ENCODE results near the gene TCEANC2.

TCEANC2 gene

DNA sequence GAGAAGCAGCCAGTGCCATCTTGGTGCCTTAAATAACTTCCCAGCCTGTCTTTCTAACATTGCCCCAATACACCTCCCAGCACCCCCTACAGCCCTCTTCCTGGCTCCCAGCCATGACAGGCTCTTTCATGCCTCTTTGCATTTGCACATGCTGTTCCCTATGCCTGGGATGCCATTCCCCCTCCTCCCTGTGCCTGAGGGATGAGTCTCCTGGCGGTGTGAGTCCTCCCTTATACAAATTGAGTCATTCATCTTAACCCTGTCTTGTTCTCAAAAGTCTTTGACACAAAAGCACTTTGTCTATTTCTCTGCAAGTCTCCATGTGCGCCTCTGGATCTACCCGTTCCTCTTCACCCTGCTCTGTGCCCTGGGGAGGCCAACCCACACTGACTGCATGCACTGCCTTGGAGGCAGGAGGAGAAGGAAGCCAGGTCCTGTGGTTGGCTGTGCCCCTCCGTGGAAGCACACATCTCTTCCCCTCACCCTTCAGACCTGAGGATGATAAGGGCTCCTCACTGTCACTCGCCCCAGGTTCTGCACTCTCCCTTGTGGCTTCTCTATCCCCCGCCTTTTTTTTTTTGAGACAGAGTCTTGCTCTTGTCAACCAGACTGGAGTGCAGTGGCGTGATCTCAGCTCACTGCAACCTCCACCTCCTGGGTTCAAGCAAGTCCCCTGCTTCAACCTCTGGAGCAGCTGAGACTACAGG is 74.3 kb downstream of the TCEANC2 start:
- no peaks in the 10 kb centered on the region for H3K9me3 ChIP-seq (replicated peaks; ENCODE audit: low read length)
- H3K27me3 ChIP-seq (ENCODE audit: control insufficient read depth, insufficient read depth, low read length), result no peaks in the 10 kb centered on the region
- H3K36me3 ChIP-seq (ENCODE audit: insufficient read depth, low read length), result no peaks in the 10 kb centered on the region
- H3K4me1 ChIP-seq (ENCODE audit: control insufficient read depth, insufficient read depth, low read length), result peaks cover 8% of the 10 kb centered on the region
- H3K9ac ChIP-seq (ENCODE audit: low read depth, low read length), result no peak overlapping the region
- no peak overlapping the region for H3K4me3 ChIP-seq (ENCODE audit: low read length)
- no peak overlapping the region for H3K4me2 ChIP-seq (ENCODE audit: low read length)

DNA sequence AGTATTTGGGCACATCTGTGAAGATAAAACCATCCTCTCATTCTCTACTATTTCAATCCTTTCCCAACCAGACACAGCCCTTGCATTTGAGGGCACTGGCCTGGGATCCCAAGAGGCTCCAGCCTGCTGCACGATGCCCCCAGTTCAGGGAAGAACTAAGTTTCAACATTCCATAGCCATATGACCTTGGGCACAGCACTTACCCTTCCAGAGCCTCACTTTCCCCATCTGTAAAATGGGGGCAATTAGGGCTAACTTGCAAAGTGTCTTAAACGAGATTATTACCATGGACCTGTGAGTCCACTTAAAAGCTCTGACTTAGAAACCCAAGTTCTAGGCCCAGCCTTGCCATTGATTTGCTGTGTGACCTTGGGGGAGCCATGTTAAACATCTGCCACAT is 76.5 kb downstream of the TCEANC2 start:
- Histone ChIP-seq H3K27me3 (ENCODE audit: control insufficient read depth, insufficient read depth, low read length) (no peaks in the 10 kb centered on the region), H3K4me1 (ENCODE audit: control insufficient read depth, insufficient read depth, low read length) (peaks cover 8% of the 10 kb centered on the region), H3K9me3 (replicated peaks; ENCODE audit: low read length) (no peaks in the 10 kb centered on the region), H3K4me3 (ENCODE audit: low read length) (no peak overlapping the region), H3K9ac (ENCODE audit: low read depth, low read length) (no peak overlapping the region), H3K4me2 (ENCODE audit: low read length) (no peak overlapping the region), H3K36me3 (ENCODE audit: insufficient read depth, low read length) (no peaks in the 10 kb centered on the region)

DNA sequence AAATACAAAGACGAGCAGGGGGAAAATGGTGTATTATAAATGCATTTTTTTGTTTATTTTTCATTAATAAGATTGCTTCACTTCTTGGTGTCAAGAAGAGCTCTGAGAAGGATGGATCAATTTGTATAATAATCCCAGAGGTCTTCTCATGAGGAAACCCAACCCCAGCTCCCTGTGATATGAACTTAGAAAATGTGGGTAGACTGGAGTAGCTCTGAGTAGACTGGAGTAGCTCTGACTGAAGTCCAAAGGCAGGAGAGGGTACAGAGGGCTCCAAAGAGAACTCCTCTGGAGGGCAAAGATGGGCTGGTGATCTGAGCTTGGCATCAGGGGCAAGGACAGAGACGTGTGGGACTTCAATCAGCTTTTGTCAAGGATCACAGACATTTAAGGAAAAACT is 78.0 kb downstream of the TCEANC2 start:
- Histone ChIP-seq H3K4me1 (ENCODE audit: control insufficient read depth, insufficient read depth, low read length) (peaks cover 15% of the 10 kb centered on the region), H3K4me3 (ENCODE audit: low read length) (no peak overlapping the region), H3K9me3 (replicated peaks; ENCODE audit: low read length) (no peaks in the 10 kb centered on the region), H3K27me3 (ENCODE audit: control insufficient read depth, insufficient read depth, low read length) (no peaks in the 10 kb centered on the region), H3K36me3 (ENCODE audit: insufficient read depth, low read length) (no peaks in the 10 kb centered on the region), H3K9ac (ENCODE audit: low read depth, low read length) (no peak overlapping the region), H3K4me2 (ENCODE audit: low read length) (no peak overlapping the region)

DNA sequence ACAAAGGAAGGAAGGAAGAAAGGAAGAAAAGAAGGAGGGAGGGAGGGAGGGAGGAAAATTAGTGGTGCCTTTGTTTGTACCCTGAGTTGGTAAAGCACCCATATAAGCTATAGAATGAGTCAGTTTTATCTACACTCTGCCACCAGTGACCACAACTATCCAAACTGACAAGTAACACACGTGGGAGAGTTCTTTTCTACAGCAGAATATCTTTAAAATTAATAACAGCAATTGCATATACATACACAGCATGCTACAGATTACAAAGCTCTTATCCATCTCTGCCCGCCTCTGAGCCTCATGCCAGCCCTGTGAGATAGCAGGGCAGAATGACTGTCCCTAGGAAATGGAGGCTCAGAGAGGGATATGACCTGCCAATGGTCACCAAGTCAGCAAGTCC is 79.1 kb downstream of the TCEANC2 start:
- no peak overlapping the region for H3K4me2 ChIP-seq (ENCODE audit: low read length)
- H3K27me3 ChIP-seq (ENCODE audit: control insufficient read depth, insufficient read depth, low read length), result no peaks in the 10 kb centered on the region
- H3K9ac ChIP-seq (ENCODE audit: low read depth, low read length), result no peak overlapping the region
- H3K4me3 ChIP-seq (ENCODE audit: low read length), result no peak overlapping the region
- H3K9me3 ChIP-seq (replicated peaks; ENCODE audit: low read length), result no peaks in the 10 kb centered on the region
- peaks cover 26% of the 10 kb centered on the region for H3K4me1 ChIP-seq (ENCODE audit: control insufficient read depth, insufficient read depth, low read length)
- H3K36me3 ChIP-seq (ENCODE audit: insufficient read depth, low read length), result no peaks in the 10 kb centered on the region

DNA sequence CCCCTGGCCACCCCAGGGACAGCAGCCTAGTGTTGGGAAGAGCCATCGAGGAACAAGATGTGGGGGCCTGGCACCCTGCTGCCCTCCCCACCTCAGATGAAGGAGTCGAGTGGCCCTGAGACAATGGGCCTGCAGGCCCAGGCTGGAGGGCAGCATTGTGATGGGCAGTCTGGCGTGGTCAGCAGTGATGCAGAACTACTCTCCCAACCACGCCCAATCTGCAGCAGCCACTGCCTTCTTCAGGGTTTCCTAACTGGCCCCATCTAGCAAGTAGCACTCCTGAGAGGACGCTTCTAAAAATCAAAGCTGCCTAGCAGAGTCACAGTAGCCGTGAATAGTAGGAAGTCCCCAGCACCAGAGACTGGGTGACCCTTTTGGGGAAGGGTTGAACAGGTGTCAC is 80.9 kb downstream of the TCEANC2 start:
- Histone ChIP-seq H3K27me3 (ENCODE audit: control insufficient read depth, insufficient read depth, low read length) (no peaks in the 10 kb centered on the region), H3K4me2 (ENCODE audit: low read length) (no peak overlapping the region), H3K4me3 (ENCODE audit: low read length) (no peak overlapping the region), H3K9me3 (replicated peaks; ENCODE audit: low read length) (no peaks in the 10 kb centered on the region), H3K36me3 (ENCODE audit: insufficient read depth, low read length) (no peaks in the 10 kb centered on the region), H3K4me1 (ENCODE audit: control insufficient read depth, insufficient read depth, low read length) (peaks cover 33% of the 10 kb centered on the region), H3K9ac (ENCODE audit: low read depth, low read length) (no peak overlapping the region)

DNA sequence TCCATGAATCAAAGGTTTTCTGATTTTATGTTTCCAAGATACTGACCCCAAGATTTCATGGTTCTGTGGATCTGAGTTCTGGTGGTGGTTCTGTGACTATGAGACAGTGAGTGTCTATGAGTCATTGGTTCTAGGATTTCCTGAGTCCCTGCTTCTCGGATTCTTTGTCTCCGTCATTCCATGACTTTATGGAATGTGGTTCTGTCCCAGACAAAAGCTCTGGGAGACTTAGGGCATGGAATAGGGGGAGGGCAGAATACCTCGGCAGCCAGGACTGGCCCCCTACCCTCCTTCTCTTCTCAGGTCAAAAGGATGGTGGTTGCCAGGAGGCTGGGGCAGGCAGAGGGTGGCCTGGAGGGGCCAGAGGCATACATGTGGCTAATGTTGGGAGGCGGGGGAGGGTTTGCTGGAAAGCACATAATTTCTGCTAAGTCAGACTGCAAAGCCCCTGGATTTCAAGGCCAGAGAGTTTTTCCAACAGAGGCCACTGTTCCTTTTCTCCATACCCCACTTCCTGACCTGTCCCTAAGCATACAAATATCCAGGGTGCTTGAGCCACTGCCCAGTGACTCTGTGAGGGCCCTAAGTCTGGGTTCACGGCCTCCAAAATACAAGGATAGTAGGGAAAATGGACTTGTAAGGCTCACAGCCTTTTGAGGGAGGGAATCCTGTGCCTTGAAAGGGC is 82.2 kb downstream of the TCEANC2 start:
- H3K4me2 ChIP-seq (ENCODE audit: low read length), result no peak overlapping the region
- no peaks in the 10 kb centered on the region for H3K9me3 ChIP-seq (replicated peaks; ENCODE audit: low read length)
- no peaks in the 10 kb centered on the region for H3K36me3 ChIP-seq (ENCODE audit: insufficient read depth, low read length)
- peak overlapping the region; percentile 46 for H3K9ac ChIP-seq (ENCODE audit: low read depth, low read length)
- H3K4me3 ChIP-seq (ENCODE audit: low read length), result no peak overlapping the region
- H3K27me3 ChIP-seq (ENCODE audit: control insufficient read depth, insufficient read depth, low read length), result no peaks in the 10 kb centered on the region
- peaks cover 33% of the 10 kb centered on the region for H3K4me1 ChIP-seq (ENCODE audit: control insufficient read depth, insufficient read depth, low read length)

DNA sequence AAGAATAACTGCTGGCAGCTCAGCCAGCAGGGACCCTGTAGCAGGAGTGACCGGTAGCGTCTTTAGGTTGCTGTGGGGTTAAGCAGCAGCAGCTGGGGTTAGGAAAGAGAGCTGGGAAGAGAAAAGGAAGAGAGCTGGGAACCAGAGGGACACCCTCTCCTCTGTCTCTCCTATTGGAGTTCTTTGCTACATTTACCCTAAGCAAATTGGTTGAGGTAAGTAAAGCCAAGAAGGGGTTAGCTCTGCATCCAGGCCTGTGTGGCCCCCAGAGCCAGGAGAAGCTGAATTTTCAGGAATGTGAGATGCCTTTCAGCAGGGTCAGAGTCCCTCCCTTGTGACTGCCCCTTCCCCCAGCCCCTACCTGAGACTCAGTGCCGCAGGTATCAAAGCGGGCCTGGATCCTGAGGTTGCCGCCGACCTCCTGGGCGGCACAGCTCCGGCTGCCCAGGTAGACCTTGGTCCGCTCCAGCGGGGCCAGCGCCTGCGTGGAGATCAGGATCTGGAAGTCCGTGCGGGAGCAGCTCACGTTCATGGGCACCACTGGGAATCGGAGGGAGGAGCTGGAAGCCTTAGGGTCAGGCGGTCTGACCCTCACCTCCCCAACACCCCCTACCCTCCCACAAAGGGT is 83.0 kb downstream of the TCEANC2 start:
- Histone ChIP-seq H3K9ac (ENCODE audit: low read depth, low read length) (peak overlapping the region; percentile 46), H3K36me3 (ENCODE audit: insufficient read depth, low read length) (no peaks in the 10 kb centered on the region), H3K27me3 (ENCODE audit: control insufficient read depth, insufficient read depth, low read length) (no peaks in the 10 kb centered on the region), H3K4me1 (ENCODE audit: control insufficient read depth, insufficient read depth, low read length) (peaks cover 33% of the 10 kb centered on the region), H3K4me3 (ENCODE audit: low read length) (no peak overlapping the region), H3K4me2 (ENCODE audit: low read length) (no peak overlapping the region), H3K9me3 (replicated peaks; ENCODE audit: low read length) (no peaks in the 10 kb centered on the region)

DNA sequence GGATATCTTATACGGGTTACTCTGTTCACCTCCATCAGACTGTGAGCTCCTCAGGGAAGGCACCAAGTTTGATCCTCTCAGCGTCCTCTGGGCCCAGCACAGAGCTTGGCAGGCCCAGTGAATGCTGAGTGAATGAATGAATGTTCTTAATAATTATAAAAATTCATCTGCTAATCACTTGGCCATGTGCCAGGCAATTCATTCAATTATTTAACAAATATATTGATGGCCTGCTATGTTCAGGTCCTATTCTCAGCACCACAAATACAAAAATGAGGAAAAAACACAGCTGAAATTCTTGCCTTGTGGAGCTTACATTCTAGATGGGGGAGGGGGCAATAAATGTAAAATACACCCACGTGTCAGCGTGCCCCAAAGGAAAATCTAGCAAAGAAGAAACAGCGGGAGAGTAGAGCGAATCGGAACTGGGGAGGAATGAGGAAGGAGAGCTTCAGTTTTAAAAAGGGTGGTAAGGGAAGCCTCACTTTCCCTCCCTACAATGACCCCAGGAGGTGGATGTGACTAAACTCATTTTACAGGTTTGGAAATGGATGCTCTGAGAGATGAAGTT is 83.6 kb downstream of the TCEANC2 start:
- peaks cover 33% of the 10 kb centered on the region for H3K4me1 ChIP-seq (ENCODE audit: control insufficient read depth, insufficient read depth, low read length)
- peaks cover 4% of the 10 kb centered on the region for H3K27me3 ChIP-seq (ENCODE audit: control insufficient read depth, insufficient read depth, low read length)
- H3K9me3 ChIP-seq (replicated peaks; ENCODE audit: low read length), result no peaks in the 10 kb centered on the region
- no peak overlapping the region for H3K4me3 ChIP-seq (ENCODE audit: low read length)
- no peaks in the 10 kb centered on the region for H3K36me3 ChIP-seq (ENCODE audit: insufficient read depth, low read length)
- H3K4me2 ChIP-seq (ENCODE audit: low read length), result no peak overlapping the region
- H3K9ac ChIP-seq (ENCODE audit: low read depth, low read length), result peak overlapping the region; percentile 31

DNA sequence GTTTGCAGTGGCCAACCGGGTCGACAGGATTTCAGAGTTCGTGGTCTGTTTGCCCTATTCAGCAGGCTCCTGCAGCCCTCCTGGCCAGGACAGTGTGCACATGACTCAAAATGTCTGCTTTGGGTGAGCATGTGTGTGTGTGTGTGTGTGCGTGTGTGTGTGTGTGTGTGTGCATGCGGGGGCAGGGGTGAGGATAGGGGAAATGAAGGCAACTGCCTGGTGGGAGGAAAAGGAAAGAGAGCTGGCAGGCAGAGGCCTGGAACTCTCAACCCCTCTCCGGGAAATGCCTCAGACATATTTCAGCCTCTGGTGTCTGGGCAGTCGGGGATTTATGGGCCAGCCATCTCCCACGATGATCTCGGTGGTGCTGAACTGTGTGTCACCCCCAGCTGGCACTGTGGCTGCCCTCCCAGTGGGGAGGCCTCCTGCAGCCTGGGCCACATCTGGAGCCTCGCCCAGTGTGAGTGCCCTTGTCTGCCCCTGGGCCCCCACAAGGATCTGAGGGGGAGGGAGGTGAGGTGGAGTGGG is 84.2 kb downstream of the TCEANC2 start:
- no peak overlapping the region for H3K4me2 ChIP-seq (ENCODE audit: low read length)
- H3K9ac ChIP-seq (ENCODE audit: low read depth, low read length), result peak overlapping the region; percentile 31

DNA sequence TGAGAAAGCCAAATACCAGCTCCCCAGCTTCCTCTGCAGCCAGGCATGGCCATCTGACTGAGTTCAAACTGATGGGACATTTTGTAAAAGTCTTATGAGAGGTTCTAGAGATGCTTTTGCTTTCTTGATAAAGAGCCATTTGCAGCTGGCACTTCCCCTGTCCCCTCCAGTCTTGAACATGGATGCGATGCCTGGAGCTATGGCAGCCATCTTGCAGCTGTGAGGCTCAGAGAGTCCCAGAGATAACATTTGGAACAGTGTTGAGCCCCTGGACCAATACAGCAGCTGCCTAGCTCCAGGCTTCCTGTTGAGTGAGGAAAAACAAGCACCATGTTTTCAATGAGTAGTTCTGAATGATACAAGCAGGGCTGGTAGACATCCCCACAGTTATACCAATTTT is 85.6 kb downstream of the TCEANC2 start:
- Histone ChIP-seq H3K36me3 (ENCODE audit: insufficient read depth, low read length) (no peaks in the 10 kb centered on the region), H3K4me3 (ENCODE audit: low read length) (no peak overlapping the region), H3K9ac (ENCODE audit: low read depth, low read length) (no peak overlapping the region), H3K9me3 (replicated peaks; ENCODE audit: low read length) (no peaks in the 10 kb centered on the region), H3K4me1 (ENCODE audit: control insufficient read depth, insufficient read depth, low read length) (peaks cover 33% of the 10 kb centered on the region), H3K4me2 (ENCODE audit: low read length) (no peak overlapping the region), H3K27me3 (ENCODE audit: control insufficient read depth, insufficient read depth, low read length) (peaks cover 6% of the 10 kb centered on the region)

More for the DNA sequence above, 84.2 kb downstream of the TCEANC2 start:
- Histone ChIP-seq H3K36me3 (ENCODE audit: insufficient read depth, low read length) (no peaks in the 10 kb centered on the region), H3K27me3 (ENCODE audit: control insufficient read depth, insufficient read depth, low read length) (peaks cover 6% of the 10 kb centered on the region), H3K4me1 (ENCODE audit: control insufficient read depth, insufficient read depth, low read length) (peaks cover 33% of the 10 kb centered on the region), H3K9me3 (replicated peaks; ENCODE audit: low read length) (no peaks in the 10 kb centered on the region), H3K4me3 (ENCODE audit: low read length) (no peak overlapping the region)

DNA sequence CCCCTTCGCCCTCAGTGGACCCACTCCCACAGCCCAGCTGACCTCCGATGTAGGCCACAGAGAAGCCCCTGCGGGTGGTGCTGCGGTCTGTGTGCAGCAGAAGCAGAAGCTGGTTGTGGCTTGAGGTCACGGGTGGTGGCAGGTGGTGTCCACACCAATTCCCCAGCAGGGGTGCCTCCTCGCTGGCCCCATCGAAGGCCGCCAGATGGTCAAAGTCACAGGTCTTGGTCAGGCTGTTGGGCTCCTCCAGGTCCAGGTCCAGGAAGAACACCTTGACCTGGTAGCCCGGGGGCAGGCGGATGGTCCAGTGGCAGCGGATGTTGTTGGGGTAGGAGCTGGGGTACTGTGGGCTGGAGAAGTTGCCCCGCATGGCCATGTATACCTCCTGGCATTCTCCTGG is 86.3 kb downstream of the TCEANC2 start:
- Histone ChIP-seq H3K27me3 (ENCODE audit: control insufficient read depth, insufficient read depth, low read length) (peaks cover 6% of the 10 kb centered on the region), H3K4me2 (ENCODE audit: low read length) (no peak overlapping the region), H3K9ac (ENCODE audit: low read depth, low read length) (no peak overlapping the region), H3K9me3 (replicated peaks; ENCODE audit: low read length) (no peaks in the 10 kb centered on the region), H3K4me1 (ENCODE audit: control insufficient read depth, insufficient read depth, low read length) (peaks cover 33% of the 10 kb centered on the region), H3K36me3 (ENCODE audit: insufficient read depth, low read length) (no peaks in the 10 kb centered on the region), H3K4me3 (ENCODE audit: low read length) (no peak overlapping the region)

All from skeletal muscle satellite cell (primary cell).